Neuron (in vitro differentiated cells): ENCODE results near the gene SCYL1.
"Not testable (repeated sequence)": the region's sequence is repeated elsewhere in the genome, so short reads cannot be mapped to it uniquely, and the experiment has no call there.

Experiments
- H2AFZ ChIP-seq: one replicate; pipeline ENCODE4 v1.6.1; 2013; ENCODE audit warnings: low read depth, mild to moderate bottlenecking, inconsistent platforms, low read length, moderate library complexity
- H3K27me3 ChIP-seq: one replicate; pipeline ENCODE4 v1.6.1; 2013; ENCODE audit warnings: low read length; ENCODE audit not compliant: insufficient read depth
- H3K36me3 ChIP-seq: one replicate; pipeline ENCODE4 v1.6.1; 2013; ENCODE audit warnings: low read length; ENCODE audit not compliant: insufficient read depth
- H3K4me1 ChIP-seq: one replicate; pipeline ENCODE4 v1.6.1; 2013; ENCODE audit warnings: low read length; ENCODE audit not compliant: insufficient read depth
- H3K4me3 ChIP-seq: 2 replicates; pipeline ENCODE4 v1.5.1; 2013; ENCODE audit warnings: mild to moderate bottlenecking, low read length, moderate library complexity
- H3K9me3 ChIP-seq: one replicate; pipeline ENCODE4 v1.6.1; 2013; ENCODE audit warnings: low read length

SCYL1 gene

DNA sequence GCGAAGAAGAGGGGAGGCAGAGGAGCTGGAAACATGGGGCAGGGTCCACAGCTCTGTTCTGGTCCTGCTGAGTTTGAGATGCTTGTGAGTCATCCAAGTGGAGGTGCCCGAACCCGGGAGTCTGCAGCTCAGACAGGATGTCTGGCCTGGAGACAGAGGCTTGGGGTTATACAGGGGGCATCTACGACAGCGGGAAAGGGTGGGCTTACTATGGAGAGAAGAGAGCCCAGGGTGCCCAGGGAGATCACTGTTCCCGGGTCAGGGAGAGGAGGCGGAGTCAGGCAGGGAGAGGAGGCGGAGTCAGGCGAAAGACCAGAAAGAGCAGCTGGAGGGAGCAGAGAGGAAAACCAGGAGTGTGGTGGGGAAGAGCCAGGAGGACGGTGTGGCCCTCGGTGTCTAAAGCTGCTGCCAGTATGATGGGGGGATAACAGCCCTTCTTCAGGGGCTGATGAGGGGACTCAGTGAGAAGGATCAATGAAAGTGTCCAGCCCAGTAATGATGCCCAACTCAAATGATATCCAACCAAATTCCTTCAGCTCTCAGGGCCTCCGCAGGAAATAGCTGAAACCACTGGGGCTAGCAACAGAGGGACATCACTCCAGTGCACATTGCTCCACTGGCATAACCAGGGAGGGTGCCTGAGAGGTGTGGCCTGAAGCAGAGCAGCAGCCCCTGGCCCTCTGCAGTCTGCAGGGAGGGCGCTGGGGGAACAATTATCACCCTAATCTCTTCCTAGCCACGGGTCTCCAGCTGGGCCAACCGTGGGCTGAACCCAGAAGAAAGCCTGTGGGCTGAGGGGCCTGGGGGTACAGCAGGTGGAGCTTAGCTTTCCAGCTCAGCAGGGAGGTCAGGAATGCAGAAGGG is 35.9 kb downstream of the SCYL1 start:
- Histone ChIP-seq H3K36me3 (no peaks in the 10 kb centered on the region), H3K9me3 (no peaks in the 10 kb centered on the region), H2AFZ (no peak overlapping the region), H3K4me1 (peaks cover 38% of the 10 kb centered on the region), H3K27me3 (no peaks in the 10 kb centered on the region), H3K4me3 (no peak overlapping the region)

DNA sequence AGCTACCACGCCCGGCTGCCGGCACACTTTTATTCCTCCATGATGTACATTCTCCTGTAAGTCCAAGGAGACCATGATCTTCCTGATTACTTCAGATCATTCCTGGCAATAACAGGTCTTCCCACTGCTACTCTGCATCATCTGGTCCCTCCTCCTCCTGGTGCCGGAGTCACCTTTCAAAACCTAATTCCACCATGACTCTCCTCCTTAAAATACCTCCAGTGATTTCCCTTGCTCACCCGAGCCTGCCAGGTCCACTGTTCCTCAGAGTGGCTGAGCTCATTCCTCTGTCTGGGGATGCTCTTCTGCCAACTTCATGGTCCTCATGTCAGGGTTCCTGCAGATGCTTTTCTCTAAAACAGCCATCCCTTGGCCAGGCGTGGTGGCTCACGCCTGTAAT is 37.1 kb downstream of the SCYL1 start:
- Histone ChIP-seq H3K9me3 (no peaks in the 10 kb centered on the region), H3K4me3 (no peak overlapping the region), H3K27me3 (no peaks in the 10 kb centered on the region), H3K36me3 (no peaks in the 10 kb centered on the region), H2AFZ (no peak overlapping the region), H3K4me1 (peaks cover 31% of the 10 kb centered on the region)

GRCh38 chr11:65562788-65563187 is 37.9 kb downstream of the SCYL1 start:
- H3K4me3 ChIP-seq: no peak overlapping the region
- H2AFZ ChIP-seq: no peak overlapping the region
- no peaks in the 10 kb centered on the region for H3K9me3 ChIP-seq
- no peaks in the 10 kb centered on the region for H3K27me3 ChIP-seq
- peaks cover 26% of the 10 kb centered on the region for H3K4me1 ChIP-seq
- H3K36me3 ChIP-seq: peaks cover 2% of the 10 kb centered on the region

- no peaks in the 10 kb centered on the region for H3K9me3 ChIP-seq
- H3K36me3 ChIP-seq: peaks cover 2% of the 10 kb centered on the region
- H2AFZ ChIP-seq: no peak overlapping the region
- peaks cover 26% of the 10 kb centered on the region for H3K4me1 ChIP-seq
- H3K27me3 ChIP-seq: no peaks in the 10 kb centered on the region
- H3K4me3 ChIP-seq: no peak overlapping the region
Observed at GRCh38 chr11:65563601-65564000, 38.7 kb downstream of the SCYL1 start.

DNA sequence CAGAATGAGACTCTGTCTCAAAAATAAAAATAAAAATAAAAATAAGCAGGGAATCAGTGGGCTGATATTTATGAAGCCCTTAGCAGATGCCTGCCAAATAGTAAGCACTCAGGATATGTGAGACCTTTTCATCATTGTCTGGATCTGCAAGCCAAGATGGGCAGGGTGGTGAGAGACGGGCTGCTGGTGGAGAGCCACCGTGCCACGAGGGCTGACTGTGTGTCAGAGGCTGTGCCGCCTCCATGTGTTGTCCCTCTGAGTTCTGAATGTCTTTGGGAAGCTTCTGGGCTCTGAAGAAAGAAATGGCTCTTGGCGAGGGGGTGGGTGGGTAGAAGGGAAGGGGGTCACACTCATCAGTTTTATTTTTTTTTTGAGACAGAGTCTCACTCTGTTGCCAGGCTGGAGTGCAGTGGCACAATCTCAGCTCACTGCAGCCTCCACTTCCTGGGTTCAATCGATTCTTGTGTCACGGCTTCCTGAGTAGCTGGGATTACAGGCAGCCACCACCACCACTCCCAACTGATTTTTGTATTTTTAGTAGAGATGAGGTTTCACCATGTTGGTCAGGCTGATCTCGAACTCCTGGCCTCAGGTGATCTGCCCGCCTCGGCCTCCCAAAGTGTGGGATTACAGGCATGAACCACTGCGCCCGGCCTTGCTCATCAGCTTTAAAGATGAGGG is 40.1 kb downstream of the SCYL1 start:
- H3K27me3 ChIP-seq, H3K36me3 ChIP-seq, H2AFZ ChIP-seq, H3K4me3 ChIP-seq, H3K9me3 ChIP-seq: not testable (repeated sequence)
- peaks cover 26% of the 10 kb centered on the region for H3K4me1 ChIP-seq

DNA sequence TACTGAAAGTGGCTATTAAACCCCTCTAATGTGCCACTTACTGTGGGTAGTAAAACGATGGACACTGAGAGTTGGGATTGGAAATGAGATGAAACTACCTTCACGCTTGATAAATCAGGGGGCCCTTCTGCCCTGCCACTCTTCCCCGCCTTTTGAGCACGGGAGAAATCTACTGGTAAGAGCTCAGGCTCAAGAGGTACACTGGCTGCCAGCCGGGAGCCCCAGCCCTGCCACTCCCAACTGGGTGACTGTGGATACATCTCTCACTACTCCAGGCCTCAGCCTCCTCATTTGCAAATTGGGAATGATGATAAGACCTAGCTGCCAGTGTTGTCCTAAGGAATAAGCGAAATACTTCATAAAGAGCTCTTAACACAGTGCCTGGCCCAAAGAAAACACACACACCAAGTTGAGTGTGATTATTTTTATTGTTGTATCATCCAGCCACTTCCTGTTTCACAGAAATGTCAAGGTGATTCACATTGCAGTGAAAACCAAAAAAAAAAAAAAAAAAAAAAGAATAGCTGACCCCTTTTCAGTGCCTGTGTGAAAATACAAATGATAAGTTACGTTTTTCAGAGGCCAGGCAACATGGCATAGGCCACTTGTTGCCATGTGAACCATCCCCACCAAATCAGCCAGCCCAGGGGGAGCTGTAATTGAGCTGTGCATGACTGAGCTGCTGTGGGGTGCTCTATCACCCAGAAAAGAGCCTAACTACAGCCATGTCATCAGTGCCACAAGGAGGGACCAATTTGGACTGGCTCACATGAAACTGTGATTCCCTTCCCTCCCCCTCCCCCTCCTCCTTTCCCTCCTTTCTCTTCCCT is 41.0 kb downstream of the SCYL1 start:
- H3K9me3 ChIP-seq: no peaks in the 10 kb centered on the region
- no peak overlapping the region for H2AFZ ChIP-seq
- H3K4me3 ChIP-seq: no peak overlapping the region
- peaks cover 23% of the 10 kb centered on the region for H3K4me1 ChIP-seq
- peaks cover 2% of the 10 kb centered on the region for H3K36me3 ChIP-seq
- no peaks in the 10 kb centered on the region for H3K27me3 ChIP-seq

DNA sequence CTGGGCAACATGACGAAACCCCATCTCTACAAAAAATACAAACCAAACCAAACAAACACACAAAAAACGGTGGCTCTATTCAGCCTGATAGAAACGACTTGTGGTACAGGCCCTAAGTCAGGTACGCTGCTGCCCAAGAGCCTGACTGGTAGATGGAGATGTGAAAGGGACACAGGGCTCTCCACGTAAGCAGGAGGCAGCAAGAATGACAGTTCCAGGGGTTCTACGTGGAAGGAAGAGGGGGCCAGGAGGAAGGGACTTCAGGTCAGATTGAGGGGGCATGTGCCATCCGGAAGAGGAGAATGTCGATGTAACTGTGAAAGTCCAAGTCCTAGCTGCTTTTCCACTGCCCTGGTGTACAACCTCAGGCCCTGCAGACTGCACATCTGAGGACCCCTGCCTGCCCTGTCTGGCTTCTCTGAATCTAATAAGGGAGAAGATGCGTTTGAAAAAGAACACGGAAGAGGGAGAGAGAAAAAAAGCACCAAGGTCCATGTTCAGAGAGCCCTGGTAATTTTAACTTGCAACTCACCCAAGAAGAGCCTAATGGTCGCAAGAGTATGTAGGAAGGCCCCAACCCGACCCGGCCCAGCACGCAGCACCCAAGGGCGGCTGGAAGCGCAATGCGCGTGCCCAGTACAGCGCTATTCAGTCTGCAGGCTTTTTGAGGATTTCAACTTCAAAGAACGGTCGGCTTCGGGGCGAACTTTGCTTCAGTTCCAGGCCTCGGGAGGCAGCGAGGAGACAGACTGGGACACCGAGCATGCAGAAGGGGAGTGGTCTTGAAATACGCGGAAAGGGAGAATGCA is 44.5 kb downstream of the SCYL1 start:
- peaks cover 6% of the 10 kb centered on the region for H3K36me3 ChIP-seq
- peak overlapping the region; percentile 27 for H2AFZ ChIP-seq
- H3K9me3 ChIP-seq: no peaks in the 10 kb centered on the region
- peak overlapping the region; percentile 73 for H3K4me3 ChIP-seq
- no peaks in the 10 kb centered on the region for H3K27me3 ChIP-seq
- peaks cover 41% of the 10 kb centered on the region for H3K4me1 ChIP-seq

DNA sequence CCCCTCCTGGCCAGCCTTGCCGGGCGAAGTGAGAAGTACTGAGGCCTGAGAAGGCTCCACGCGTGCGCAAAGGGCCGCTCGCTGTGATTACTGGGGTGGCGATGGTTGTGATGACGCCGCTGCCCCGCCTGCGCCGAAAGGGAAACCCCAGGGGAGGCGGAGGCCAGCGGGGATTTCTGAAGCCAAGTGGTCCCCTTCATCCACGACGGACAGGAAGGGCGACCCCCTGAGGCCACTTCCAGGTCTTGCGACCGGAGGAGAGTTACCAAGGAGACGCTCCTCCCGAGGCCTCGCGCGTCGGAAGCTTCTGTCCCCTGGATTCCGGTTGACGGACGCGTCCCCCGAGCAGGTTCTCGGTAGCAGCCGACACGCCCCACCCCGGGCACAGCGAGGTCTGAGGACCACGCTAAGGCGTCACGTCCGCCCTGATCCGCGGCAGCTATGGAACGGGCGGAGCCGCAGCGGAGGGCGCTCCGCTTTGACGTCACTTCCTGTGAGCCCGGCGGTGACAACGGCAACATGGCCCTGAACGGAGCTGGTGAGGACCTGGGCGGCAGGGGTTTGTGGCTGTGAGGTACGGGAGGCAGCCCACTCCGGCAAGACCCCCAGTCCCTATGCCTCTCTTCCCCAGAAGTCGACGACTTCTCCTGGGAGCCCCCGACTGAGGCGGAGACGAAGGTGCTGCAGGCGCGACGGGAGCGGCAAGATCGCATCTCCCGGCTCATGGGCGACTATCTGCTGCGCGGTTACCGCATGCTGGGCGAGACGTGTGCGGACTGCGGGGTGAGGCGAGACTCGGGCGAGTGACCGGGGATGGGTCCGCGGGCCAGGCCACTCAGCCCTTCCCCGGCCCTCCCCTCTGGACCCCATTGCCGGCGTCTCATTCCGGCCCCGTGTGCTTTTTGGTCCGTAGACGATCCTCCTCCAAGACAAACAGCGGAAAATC is 45.4 kb downstream of the SCYL1 start, which contains the start of gene ZNRD2:
Gene ZNRD2 (plus strand): TSS at position 505 of the 946 bp plus-strand sequence. CDS start 15 bp downstream, at position 520.
- Histone ChIP-seq H3K4me1 (peaks cover 44% of the 10 kb centered on the region), H3K9me3 (no peaks in the 10 kb centered on the region), H3K27me3 (no peaks in the 10 kb centered on the region), H2AFZ (peak within 1 kb of the TSS; percentile 27), H3K36me3 (peaks cover 13% of the 10 kb centered on the region), H3K4me3 (peak within 1 kb of the TSS; percentile 73)

DNA sequence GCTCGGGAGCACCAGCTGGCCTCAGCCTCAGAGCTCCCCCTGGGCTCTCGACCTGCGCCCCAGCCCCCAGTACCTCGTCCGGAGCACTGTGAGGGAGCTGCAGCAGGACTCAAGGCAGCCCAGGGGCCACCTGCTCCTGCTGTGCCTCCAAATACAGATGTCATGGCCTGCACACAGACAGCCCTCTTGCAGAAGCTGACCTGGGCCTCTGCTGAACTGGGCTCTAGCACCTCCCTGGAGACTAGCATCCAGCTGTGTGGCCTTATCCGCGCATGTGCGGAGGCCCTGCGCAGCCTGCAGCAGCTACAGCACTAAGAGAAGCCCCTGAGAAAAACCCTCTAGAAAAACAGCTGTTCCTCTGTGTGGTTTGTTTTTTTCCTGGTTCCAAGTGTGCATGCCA is 46.5 kb downstream of the SCYL1 start:
- Histone ChIP-seq H3K27me3 (no peaks in the 10 kb centered on the region), H3K36me3 (peaks cover 13% of the 10 kb centered on the region), H3K4me3 (peak overlapping the region; percentile 73), H3K4me1 (peaks cover 44% of the 10 kb centered on the region), H2AFZ (no peak overlapping the region), H3K9me3 (no peaks in the 10 kb centered on the region)

DNA sequence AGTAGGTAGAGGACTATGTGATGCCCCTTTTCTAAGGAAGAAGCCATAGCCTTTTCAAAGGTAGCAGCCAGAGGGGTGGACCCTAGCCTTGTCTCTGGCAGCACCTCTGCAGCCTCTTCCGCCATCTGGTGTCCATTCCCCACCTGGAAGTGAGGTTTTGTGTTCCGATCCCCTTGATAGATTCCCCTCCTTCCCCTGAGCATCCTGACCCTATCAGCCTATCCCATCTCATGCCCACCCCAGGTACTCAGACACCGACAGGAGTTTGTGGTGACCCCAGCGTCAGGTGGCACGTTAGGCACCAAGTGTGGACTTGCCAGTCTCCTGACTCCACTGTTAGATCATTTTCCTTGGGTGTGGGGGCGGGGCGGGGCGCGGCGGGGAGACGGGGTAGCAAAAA is 47.1 kb downstream of the SCYL1 start:
- Histone ChIP-seq H3K36me3 (peaks cover 13% of the 10 kb centered on the region), H3K9me3 (no peaks in the 10 kb centered on the region), H3K4me3 (peak overlapping the region; percentile 73), H2AFZ (no peak overlapping the region), H3K4me1 (peaks cover 47% of the 10 kb centered on the region), H3K27me3 (no peaks in the 10 kb centered on the region)

GRCh38 chr11:65572356-65573051 is 47.6 kb downstream of the SCYL1 start, which contains the start of gene FAM89B:
Gene FAM89B, plus strand, starts transcription at chr11:65572538. Its CDS starts 132 bp downstream, at chr11:65572670.
- H3K27me3 ChIP-seq: no peaks in the 10 kb centered on the region
- H2AFZ ChIP-seq: no peak within 1 kb of the TSS
- H3K4me1 ChIP-seq: peaks cover 51% of the 10 kb centered on the region
- no peaks in the 10 kb centered on the region for H3K9me3 ChIP-seq
- peaks cover 13% of the 10 kb centered on the region for H3K36me3 ChIP-seq
- peak within 1 kb of the TSS; percentile 73 for H3K4me3 ChIP-seq
